GM12892 (cell line): ENCODE data around the gene PRF1.
A peak's percentile ranks its signal among the peaks of the same experiment; 100 is the strongest.

Experiments
- DNase-seq: peaks from one replicate; pipeline ENCODE4 v3.0.0; 2011; ENCODE audit not compliant: insufficient read length
- FAIRE-seq: peaks from 2 replicates; lab custom pipeline; 2011; peaks lifted over from hg19 to GRCh38; lab: Jason Lieb, UNC
- POLR2A ChIP-seq: IDR thresholded peaks from 2 replicates; pipeline ENCODE4 v1.6.1; 2011; ENCODE audit warnings: low read depth, low read length, control low read depth
- POLR2AphosphoS5 ChIP-seq: IDR thresholded peaks from 2 replicates; pipeline ENCODE4 v1.6.1; 2011; ENCODE audit warnings: low read depth, low read length, control low read depth
- TAF1 ChIP-seq: IDR thresholded peaks from 2 replicates; pipeline ENCODE4 v1.6.1; 2011; ENCODE audit warnings: low read depth, mild to moderate bottlenecking, control low read depth, low read length, borderline replicate concordance

Gene PRF1

GRCh38 chr10:70557876-70558275 lies 44.7 kb downstream of the PRF1 start:
- TF ChIP-seq TAF1, result no peak
- no peak for TF ChIP-seq POLR2A
- no peak for TF ChIP-seq POLR2AphosphoS5
- DNase-seq, result no peak
- no peak for FAIRE-seq

- FAIRE-seq (no peak), DNase-seq (no peak)
- TF ChIP-seq TAF1 (no peak), POLR2A (no peak), POLR2AphosphoS5 (no peak)
These were observed 45.3 kb downstream of the PRF1 start for GRCh38 chr10:70557086-70557845.

- TF ChIP-seq POLR2A (no peak), POLR2AphosphoS5 (no peak), TAF1 (no peak)
- no peak for FAIRE-seq
- DNase-seq, result no peak
These were observed 47.2 kb downstream of the PRF1 start for GRCh38 chr10:70555371-70555770.

- no peak for FAIRE-seq
- TF ChIP-seq POLR2AphosphoS5, result no peak
These were observed 50.0 kb downstream of the PRF1 start for GRCh38 chr10:70552586-70552985.

GRCh38 chr10:70551971-70552422 lies 50.5 kb downstream of the PRF1 start:
- no peak for TF ChIP-seq TAF1
- no peak for TF ChIP-seq POLR2AphosphoS5
- no peak for TF ChIP-seq POLR2A
- no peak for DNase-seq
- no peak for FAIRE-seq

More at GRCh38 chr10:70552586-70552985, 50.0 kb downstream of the PRF1 start:
- DNase-seq, result no peak

GRCh38 chr10:70551466-70551865 lies 51.1 kb downstream of the PRF1 start:
- no peak for FAIRE-seq
- DNase-seq, result no peak
- TF ChIP-seq POLR2AphosphoS5 (no peak), POLR2A (no peak), TAF1 (no peak)

- FAIRE-seq (no peak), DNase-seq (no peak)
- no peak for TF ChIP-seq POLR2AphosphoS5
- TF ChIP-seq POLR2A, result no peak
- no peak for TF ChIP-seq TAF1
These were observed 52.1 kb downstream of the PRF1 start for GRCh38 chr10:70550459-70550858.

- FAIRE-seq (peak; percentile 78), DNase-seq (peak; percentile 74)
- no peak for TF ChIP-seq TAF1
These were observed 52.5 kb downstream of the PRF1 start for GRCh38 chr10:70549962-70550458.

- no peak for TF ChIP-seq TAF1
- TF ChIP-seq POLR2A, result no peak
- no peak for TF ChIP-seq POLR2AphosphoS5
- DNase-seq, result no peak
- no peak for FAIRE-seq
These were observed 53.1 kb downstream of the PRF1 start for GRCh38 chr10:70549351-70549961.
